ENCODE results near the gene ADGRG7. TPM values are rescaled to one million over a fixed set of nuclear protein-coding genes. Genes with fewer than 3 reads are reported as not detected.
"Not testable (repeated sequence)": the region's sequence is repeated elsewhere in the genome, so short reads cannot be mapped to it uniquely, and the experiment has no call there.

The ADGRG7 gene
- polyA plus RNA-seq, 2 donors, result not detected

DNA sequence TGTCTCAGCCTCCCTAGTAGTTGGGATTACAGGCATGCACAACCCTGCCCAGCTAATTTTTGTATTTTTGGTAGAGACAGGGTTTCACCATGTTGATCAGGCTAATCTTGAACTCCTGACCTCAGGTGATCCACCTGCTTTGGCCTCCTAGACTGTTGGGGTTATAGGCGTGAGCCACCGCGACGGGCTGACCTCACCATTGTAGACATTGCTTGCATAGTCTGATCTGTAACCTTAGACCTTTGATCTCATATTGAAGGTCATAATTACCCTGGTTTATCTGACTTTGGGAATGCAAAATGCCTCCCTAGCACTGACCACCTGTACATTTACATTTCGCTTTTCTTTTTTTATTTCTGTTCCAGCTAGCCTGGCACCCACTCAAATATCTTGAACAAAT is 31.2 kb downstream of the ADGRG7 start:
- no peaks in the 10 kb centered on the region for H3K36me3 ChIP-seq (ENCODE audit: control insufficient read depth in 2 of 2, insufficient read depth in 2 of 2, low read length in 1 of 2)
- no peaks in the 10 kb centered on the region for H3K4me1 ChIP-seq (ENCODE audit: control insufficient read depth in 2 of 2, insufficient read depth in 2 of 2, low read length in 1 of 2)
- no peak overlapping the region for H3K4me3 ChIP-seq (ENCODE audit: low read depth in 1 of 2, low read length in 2 of 2)
- no peaks in the 10 kb centered on the region for H3K27me3 ChIP-seq (ENCODE audit: control insufficient read depth in 1 of 2, insufficient read depth in 2 of 2, low read length in 2 of 2)
- H3K9me3 ChIP-seq (ENCODE audit: control insufficient read depth in 2 of 2, insufficient read depth in 1 of 2, low read depth in 1 of 2, low read length in 1 of 2), result no peaks in the 10 kb centered on the region
- H3K27ac ChIP-seq (ENCODE audit: low read depth in 2 of 2, low read length in 1 of 2), result no peak overlapping the region
- 88 to 94% methylated on average over 5 of the region's 5 CpGs for WGBS, 2 donors

DNA sequence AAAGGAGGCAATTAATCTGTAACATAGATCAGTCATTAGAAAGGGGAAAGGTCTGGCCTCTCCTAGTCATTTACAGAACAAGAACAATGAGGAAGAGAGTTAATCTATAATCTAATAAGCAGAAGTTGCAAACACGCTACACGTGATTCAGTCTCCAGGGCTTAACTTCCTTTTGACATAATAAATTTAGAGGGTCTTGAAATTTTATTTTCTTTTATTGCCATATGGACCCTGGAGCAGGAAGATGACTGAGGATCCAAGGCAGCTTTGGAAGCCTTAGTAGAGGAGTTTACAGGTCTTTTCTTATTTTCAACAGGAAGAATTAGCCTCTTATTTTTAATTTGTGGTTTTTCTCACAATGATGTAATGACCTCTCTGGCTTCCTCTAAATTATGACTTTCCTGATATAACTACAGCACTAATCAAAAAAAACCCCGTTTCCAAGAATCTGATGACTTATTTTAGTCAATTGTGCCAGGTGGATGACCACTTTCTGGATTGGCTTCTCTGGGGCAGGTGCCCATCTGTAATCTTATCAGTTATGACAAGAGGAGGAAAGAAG is 32.2 kb downstream of the ADGRG7 start:
- Histone ChIP-seq H3K36me3 (ENCODE audit: control insufficient read depth in 2 of 2, insufficient read depth in 2 of 2, low read length in 1 of 2) (no peaks in the 10 kb centered on the region), H3K4me3 (ENCODE audit: low read depth in 1 of 2, low read length in 2 of 2) (no peak overlapping the region), H3K27ac (ENCODE audit: low read depth in 2 of 2, low read length in 1 of 2) (no peak overlapping the region), H3K9me3 (ENCODE audit: control insufficient read depth in 2 of 2, insufficient read depth in 1 of 2, low read depth in 1 of 2, low read length in 1 of 2) (no peaks in the 10 kb centered on the region), H3K4me1 (ENCODE audit: control insufficient read depth in 2 of 2, insufficient read depth in 2 of 2, low read length in 1 of 2) (no peaks in the 10 kb centered on the region), H3K27me3 (ENCODE audit: control insufficient read depth in 1 of 2, insufficient read depth in 2 of 2, low read length in 2 of 2) (no peaks in the 10 kb centered on the region)
- WGBS, 2 donors, result 59 to 69% methylated on average over 3 of the region's 3 CpGs

DNA sequence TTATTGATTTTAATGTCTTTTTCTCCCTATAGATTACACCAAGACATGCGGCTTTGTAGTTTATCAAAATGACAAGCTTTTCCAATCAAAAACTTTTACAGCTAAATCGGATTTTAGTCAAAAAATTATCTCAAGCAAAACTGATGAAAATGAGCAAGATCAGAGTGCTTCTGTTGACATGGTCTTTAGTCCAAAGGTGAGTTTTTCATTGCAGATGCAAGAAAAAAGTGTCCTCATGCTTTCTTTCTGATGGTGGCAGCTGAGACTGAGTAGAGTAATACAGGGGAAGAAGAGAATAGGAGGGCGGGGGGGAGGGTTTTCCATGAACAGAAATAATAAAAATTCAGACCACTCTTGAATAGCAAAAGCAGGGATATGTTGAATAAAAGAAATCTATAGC is 36.5 kb downstream of the ADGRG7 start:
- Histone ChIP-seq H3K4me3 (ENCODE audit: low read depth in 1 of 2, low read length in 2 of 2) (no peak overlapping the region), H3K36me3 (ENCODE audit: control insufficient read depth in 2 of 2, insufficient read depth in 2 of 2, low read length in 1 of 2) (no peaks in the 10 kb centered on the region), H3K27me3 (ENCODE audit: control insufficient read depth in 1 of 2, insufficient read depth in 2 of 2, low read length in 2 of 2) (no peaks in the 10 kb centered on the region), H3K9me3 (ENCODE audit: control insufficient read depth in 2 of 2, insufficient read depth in 1 of 2, low read depth in 1 of 2, low read length in 1 of 2) (no peaks in the 10 kb centered on the region), H3K27ac (ENCODE audit: low read depth in 2 of 2, low read length in 1 of 2) (no peak overlapping the region), H3K4me1 (ENCODE audit: control insufficient read depth in 2 of 2, insufficient read depth in 2 of 2, low read length in 1 of 2) (no peaks in the 10 kb centered on the region)
- WGBS, 2 donors, result 79 to 89% methylated on average over 3 of the region's 3 CpGs

DNA sequence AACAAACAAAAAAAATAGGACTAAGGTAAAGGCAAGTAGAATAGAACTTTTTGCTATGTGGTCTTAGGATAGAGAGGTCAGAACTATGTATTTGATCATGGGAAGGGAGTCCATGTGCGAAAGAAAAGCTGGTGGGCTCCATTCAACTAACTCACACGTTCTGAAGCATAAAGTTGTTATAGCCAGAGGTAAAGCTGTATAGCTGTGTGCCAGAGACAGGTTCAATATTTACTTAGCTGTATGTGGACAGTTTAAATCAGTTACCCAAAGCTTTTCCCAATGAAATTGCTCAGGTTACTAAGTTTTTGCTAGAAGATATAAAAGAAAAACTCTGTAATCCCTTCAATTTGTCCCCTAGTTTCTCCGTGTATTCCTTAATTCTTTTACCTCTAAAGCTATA is 37.8 kb downstream of the ADGRG7 start:
- no peaks in the 10 kb centered on the region for H3K27me3 ChIP-seq (ENCODE audit: control insufficient read depth in 1 of 2, insufficient read depth in 2 of 2, low read length in 2 of 2)

DNA sequence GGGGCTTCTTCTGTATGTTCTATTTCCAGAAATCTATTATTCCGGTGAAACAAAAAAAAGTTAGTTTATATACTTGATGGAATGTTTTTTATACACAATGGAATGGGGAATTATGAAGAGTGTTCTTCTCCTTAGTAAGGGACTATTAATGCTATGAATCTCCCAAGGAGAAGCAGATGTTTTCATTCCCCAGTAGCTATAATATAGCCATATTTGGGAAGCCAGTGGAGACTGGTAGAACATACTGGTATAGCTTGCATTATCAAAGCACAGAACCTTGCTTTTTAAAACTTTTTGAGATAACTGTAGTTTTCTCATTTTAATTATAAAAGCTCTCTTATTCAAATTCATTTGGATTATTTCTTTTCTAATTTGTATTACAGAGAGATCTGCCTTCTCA is 38.3 kb downstream of the ADGRG7 start:
- no peaks in the 10 kb centered on the region for H3K9me3 ChIP-seq (ENCODE audit: control insufficient read depth in 2 of 2, insufficient read depth in 1 of 2, low read depth in 1 of 2, low read length in 1 of 2)
- H3K27ac ChIP-seq (ENCODE audit: low read depth in 2 of 2, low read length in 1 of 2), result no peak overlapping the region
- H3K36me3 ChIP-seq (ENCODE audit: control insufficient read depth in 2 of 2, insufficient read depth in 2 of 2, low read length in 1 of 2), result no peaks in the 10 kb centered on the region
- H3K27me3 ChIP-seq (ENCODE audit: control insufficient read depth in 1 of 2, insufficient read depth in 2 of 2, low read length in 2 of 2), result no peaks in the 10 kb centered on the region
- H3K4me3 ChIP-seq (ENCODE audit: low read depth in 1 of 2, low read length in 2 of 2), result no peak overlapping the region
- WGBS, 2 donors, result 78 to 83% methylated on average over 1 of the region's 1 CpG
- no peaks in the 10 kb centered on the region for H3K4me1 ChIP-seq (ENCODE audit: control insufficient read depth in 2 of 2, insufficient read depth in 2 of 2, low read length in 1 of 2)

More for the DNA sequence above, 37.8 kb downstream of the ADGRG7 start:
- Histone ChIP-seq H3K4me1 (ENCODE audit: control insufficient read depth in 2 of 2, insufficient read depth in 2 of 2, low read length in 1 of 2) (no peaks in the 10 kb centered on the region), H3K4me3 (ENCODE audit: low read depth in 1 of 2, low read length in 2 of 2) (no peak overlapping the region), H3K27ac (ENCODE audit: low read depth in 2 of 2, low read length in 1 of 2) (no peak overlapping the region), H3K9me3 (ENCODE audit: control insufficient read depth in 2 of 2, insufficient read depth in 1 of 2, low read depth in 1 of 2, low read length in 1 of 2) (no peaks in the 10 kb centered on the region), H3K36me3 (ENCODE audit: control insufficient read depth in 2 of 2, insufficient read depth in 2 of 2, low read length in 1 of 2) (no peaks in the 10 kb centered on the region)
- WGBS, 2 donors, result 72 to 73% methylated on average over 3 of the region's 3 CpGs

DNA sequence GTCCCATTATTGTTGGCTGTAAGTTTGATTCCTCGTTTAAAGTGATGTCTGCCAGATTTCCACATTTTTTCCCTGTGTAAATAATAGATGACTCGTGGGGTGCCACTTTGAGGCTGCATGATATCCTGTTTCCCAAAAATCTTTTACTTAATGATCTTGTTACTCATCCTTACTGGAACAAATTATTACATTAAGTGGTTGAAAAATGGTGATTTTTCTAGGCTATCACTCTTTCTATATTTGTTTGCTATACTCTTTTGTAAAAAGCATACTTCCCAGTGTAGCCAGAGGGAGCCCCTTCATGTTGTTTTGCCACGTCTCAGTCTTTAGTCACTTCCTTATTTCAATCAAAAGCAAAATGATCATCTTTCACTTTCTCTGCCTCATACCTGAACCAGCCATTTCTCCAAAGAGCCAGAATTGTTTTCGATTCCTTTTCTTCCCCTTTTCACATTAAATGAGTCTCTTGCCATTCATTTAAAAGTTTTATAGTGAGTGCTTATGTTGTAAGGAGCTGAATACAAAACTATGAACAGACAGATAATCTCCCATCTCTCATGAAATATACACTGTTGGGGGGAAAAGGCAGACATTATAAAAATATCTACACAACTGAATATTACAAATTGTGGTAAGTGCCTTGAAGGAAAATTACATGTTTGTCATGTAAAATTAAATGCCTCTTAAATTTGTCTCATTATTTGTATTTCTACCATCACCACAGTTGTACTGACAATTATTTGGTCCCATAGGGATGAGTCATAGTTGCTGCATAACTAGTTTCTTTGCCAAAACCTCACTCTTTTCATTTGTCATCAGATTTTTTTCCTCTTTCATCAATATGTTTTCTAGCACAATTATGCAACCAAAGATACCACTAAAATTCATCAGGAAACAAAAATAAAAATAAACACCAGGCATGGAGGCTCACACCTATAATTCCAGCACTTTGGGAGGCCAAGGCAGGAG is 41.5 kb downstream of the ADGRG7 start:
- H3K27ac ChIP-seq (ENCODE audit: low read depth in 2 of 2, low read length in 1 of 2), result peak overlapping the region in 1 of 2 donors; percentile 8
- no peaks in the 10 kb centered on the region for H3K36me3 ChIP-seq (ENCODE audit: control insufficient read depth in 2 of 2, insufficient read depth in 2 of 2, low read length in 1 of 2)
- no peaks in the 10 kb centered on the region for H3K4me1 ChIP-seq (ENCODE audit: control insufficient read depth in 2 of 2, insufficient read depth in 2 of 2, low read length in 1 of 2)
- 20 to 35% methylated on average over 4 of the region's 4 CpGs for WGBS, 2 donors
- no peaks in the 10 kb centered on the region for H3K9me3 ChIP-seq (ENCODE audit: control insufficient read depth in 2 of 2, insufficient read depth in 1 of 2, low read depth in 1 of 2, low read length in 1 of 2)
- H3K27me3 ChIP-seq (ENCODE audit: control insufficient read depth in 1 of 2, insufficient read depth in 2 of 2, low read length in 2 of 2), result no peaks in the 10 kb centered on the region
- no peak overlapping the region for H3K4me3 ChIP-seq (ENCODE audit: low read depth in 1 of 2, low read length in 2 of 2)

DNA sequence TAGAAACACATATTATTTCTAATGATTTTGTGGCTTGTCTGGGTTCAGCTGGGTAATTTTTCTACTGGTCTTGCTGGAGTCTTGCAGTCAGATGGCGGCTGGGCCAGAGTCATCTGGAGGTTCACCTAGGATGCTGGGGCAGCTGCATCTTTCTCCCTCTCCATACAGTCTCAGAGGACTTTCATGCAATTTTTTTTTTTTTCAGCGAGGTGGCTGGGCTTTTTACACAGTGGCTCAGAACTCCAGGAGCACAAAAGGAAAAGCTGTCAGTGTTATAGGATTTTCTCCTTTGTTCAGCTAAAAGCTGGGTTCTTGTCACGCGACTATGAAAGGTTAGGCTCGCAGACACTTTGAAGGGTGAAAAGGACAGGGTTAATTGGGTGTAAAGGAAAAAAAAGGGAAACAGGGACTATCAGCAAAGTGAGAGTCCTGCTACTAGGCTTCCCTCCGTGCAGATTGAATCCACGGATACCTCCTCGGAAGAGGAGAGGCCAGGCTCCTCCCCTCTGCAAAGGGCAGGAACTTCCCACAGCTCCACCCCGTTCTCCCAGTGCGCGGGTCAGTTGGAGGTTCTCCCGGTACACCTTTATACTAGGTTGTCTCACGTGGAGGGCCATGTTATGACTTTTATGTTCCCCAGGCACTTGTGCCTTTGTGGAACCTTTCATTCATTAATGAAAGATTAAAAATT is 44.3 kb downstream of the ADGRG7 start:
- Histone ChIP-seq H3K9me3 (ENCODE audit: control insufficient read depth in 2 of 2, insufficient read depth in 1 of 2, low read depth in 1 of 2, low read length in 1 of 2) (no peaks in the 10 kb centered on the region), H3K4me1 (ENCODE audit: control insufficient read depth in 2 of 2, insufficient read depth in 2 of 2, low read length in 1 of 2) (no peaks in the 10 kb centered on the region), H3K27me3 (ENCODE audit: control insufficient read depth in 1 of 2, insufficient read depth in 2 of 2, low read length in 2 of 2) (no peaks in the 10 kb centered on the region), H3K4me3 (ENCODE audit: low read depth in 1 of 2, low read length in 2 of 2) (no peak overlapping the region), H3K36me3 (ENCODE audit: control insufficient read depth in 2 of 2, insufficient read depth in 2 of 2, low read length in 1 of 2) (no peaks in the 10 kb centered on the region), H3K27ac (ENCODE audit: low read depth in 2 of 2, low read length in 1 of 2) (no peak overlapping the region)
- 88 to 89% methylated on average over 13 of the region's 13 CpGs for WGBS, 2 donors

DNA sequence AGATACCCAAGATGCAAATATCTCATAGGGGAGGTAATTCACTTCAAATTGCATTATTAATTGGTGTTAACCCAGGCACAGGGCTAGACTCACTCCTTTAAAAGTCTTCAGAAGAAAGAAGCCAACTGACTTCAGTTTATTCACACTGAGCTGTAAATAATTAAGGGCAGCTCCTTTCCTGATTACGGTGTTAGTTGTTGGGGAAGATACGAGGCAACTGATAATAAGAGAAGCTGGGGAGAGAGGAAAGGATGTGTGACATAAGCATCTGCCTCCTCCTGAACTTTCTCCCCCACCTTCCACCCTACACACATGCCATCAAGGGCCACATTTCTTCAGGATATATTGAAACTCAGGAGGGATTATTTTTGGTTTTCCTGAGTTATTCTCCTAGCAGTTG is 47.5 kb downstream of the ADGRG7 start:
- Histone ChIP-seq H3K27ac (ENCODE audit: low read depth in 2 of 2, low read length in 1 of 2) (no peak overlapping the region), H3K36me3 (ENCODE audit: control insufficient read depth in 2 of 2, insufficient read depth in 2 of 2, low read length in 1 of 2) (no peaks in the 10 kb centered on the region), H3K4me3 (ENCODE audit: low read depth in 1 of 2, low read length in 2 of 2) (no peak overlapping the region), H3K9me3 (ENCODE audit: control insufficient read depth in 2 of 2, insufficient read depth in 1 of 2, low read depth in 1 of 2, low read length in 1 of 2) (no peaks in the 10 kb centered on the region), H3K27me3 (ENCODE audit: control insufficient read depth in 1 of 2, insufficient read depth in 2 of 2, low read length in 2 of 2) (no peaks in the 10 kb centered on the region), H3K4me1 (ENCODE audit: control insufficient read depth in 2 of 2, insufficient read depth in 2 of 2, low read length in 1 of 2) (no peaks in the 10 kb centered on the region)
- 78 to 83% methylated on average over 2 of the region's 2 CpGs for WGBS, 2 donors

DNA sequence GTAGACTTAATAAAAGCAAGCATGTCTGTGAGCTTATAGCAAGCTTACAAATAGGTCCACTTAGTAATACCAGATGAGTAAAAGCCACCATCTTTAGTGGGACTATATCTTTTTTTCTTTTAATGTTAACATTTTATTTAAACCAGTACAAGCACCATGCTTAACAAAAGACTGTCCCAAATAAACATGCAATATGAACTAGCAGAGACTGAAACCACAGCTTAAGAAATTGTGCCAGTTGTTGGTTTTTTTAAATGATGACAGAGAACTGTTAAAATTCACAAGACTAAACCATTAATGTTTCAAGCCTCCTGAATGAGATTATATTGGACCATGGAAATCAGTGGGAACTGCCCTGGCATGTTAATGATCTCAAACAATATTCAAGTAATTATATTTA is 51.9 kb downstream of the ADGRG7 start:
- not testable (repeated sequence) for H3K36me3 ChIP-seq (ENCODE audit: control insufficient read depth in 2 of 2, insufficient read depth in 2 of 2, low read length in 1 of 2); H3K4me1 ChIP-seq (ENCODE audit: control insufficient read depth in 2 of 2, insufficient read depth in 2 of 2, low read length in 1 of 2); H3K27me3 ChIP-seq (ENCODE audit: control insufficient read depth in 1 of 2, insufficient read depth in 2 of 2, low read length in 2 of 2); H3K4me3 ChIP-seq (ENCODE audit: low read depth in 1 of 2, low read length in 2 of 2); H3K27ac ChIP-seq (ENCODE audit: low read depth in 2 of 2, low read length in 1 of 2); H3K9me3 ChIP-seq (ENCODE audit: control insufficient read depth in 2 of 2, insufficient read depth in 1 of 2, low read depth in 1 of 2, low read length in 1 of 2)
